Esophagus squamous epithelium (tissue), 5 donors: Measurements from ENCODE around the gene OTUD1. TPM values are rescaled to one million over a fixed set of nuclear protein-coding genes. Genes with fewer than 3 reads are reported as not detected.

Experiments
- DNase-seq: peaks from one replicate; lab custom pipeline; 2025; lab: John Stamatoyannopoulos, UW
- H3K27ac ChIP-seq, 4 donors: fragments of 200-600 bp; sonication (generic); one replicate each; pipeline ENCODE4 v1.5.1; 2016 to 2019; ENCODE audit warnings: mild to moderate bottlenecking in 1 of 4
- H3K27me3 ChIP-seq, 4 donors: fragments of 200-600 bp; sonication (generic); 1 replicate in 3 of 4; 2 replicates in 1 of 4; pipeline versions ENCODE4 v1.5.1 to v1.6.0; 2017 to 2021; ENCODE audit warnings: antibody characterized with exemption in 1 of 4
- H3K36me3 ChIP-seq, 3 donors: fragments of 200-600 bp; sonication (generic); one replicate each; pipeline ENCODE4 v1.5.1; 2016 to 2019
- H3K4me1 ChIP-seq, 3 donors: fragments of 200-600 bp; sonication (generic); one replicate each; pipeline ENCODE4 v1.5.1; 2017 to 2019
- H3K4me3 ChIP-seq, 4 donors: fragments of 200-600 bp; sonication (generic); 1 replicate in 3 of 4; 2 replicates in 1 of 4; pipeline ENCODE4 v1.5.1; 2016 to 2019; ENCODE audit warnings: mild to moderate bottlenecking in 2 of 4, moderate library complexity in 1 of 4
- H3K9me3 ChIP-seq, 3 donors: fragments of 200-600 bp; sonication (generic); one replicate each; pipeline ENCODE4 v1.5.1; 2016 to 2019
- POLR2A ChIP-seq, 4 donors: fragments of 450-650 bp; IDR thresholded peaks; one replicate each; pipeline ENCODE4 v1.6.1; 2017; ENCODE audit warnings: antibody characterized with exemption in 4 of 4, mild to moderate bottlenecking in 4 of 4, moderate library complexity in 3 of 4
- WGBS, 2 donors: methylation state at CpG; one replicate each; pipeline ENCODE4 v1.1.5; 2018; 5-methylcytosine and 5-hydroxymethylcytosine counted together
- intact Hi-C: fragments of 100-400 bp; cut with DNase I; formaldehyde crosslinking; loops from one replicate; pipeline ENCODE4 v1.15.0; 2022
- total RNA-seq, 4 donors: library from RNA; depleted of rRNA; stranded (reverse); fragments of >200 nt; gene quantifications; one replicate each; pipeline ENCODE4 v1.1.0, GENCODE V29; 2016
- TF ChIP-seq, protein P1 (sequence below), 6 experiments: fragments of 450-650 bp in 4 of 6; fragments of 200-600 bp in 2 of 6; sonication (generic) in 2 of 6; IDR thresholded peaks; one replicate each; pipeline ENCODE4 v1.5.1; 2016 to 2019; ENCODE audit warnings: antibody characterized with exemption in 6 of 6, mild to moderate bottlenecking in 4 of 6, moderate library complexity in 4 of 6
- donor health status: DM: yes; HTN: yes; CAD: no.

OTUD1 gene
- total RNA-seq, 4 donors from 2014 or later = 4.3 to 10.1 (median 6.4) TPM

GRCh38 chr10:23435378-23435777, 3.5 kb upstream of the OTUD1 start:
- TF ChIP-seq POLR2A (IDR thresholded peaks at IDR 0.05) = no peak
- TF ChIP-seq, protein P1, sequence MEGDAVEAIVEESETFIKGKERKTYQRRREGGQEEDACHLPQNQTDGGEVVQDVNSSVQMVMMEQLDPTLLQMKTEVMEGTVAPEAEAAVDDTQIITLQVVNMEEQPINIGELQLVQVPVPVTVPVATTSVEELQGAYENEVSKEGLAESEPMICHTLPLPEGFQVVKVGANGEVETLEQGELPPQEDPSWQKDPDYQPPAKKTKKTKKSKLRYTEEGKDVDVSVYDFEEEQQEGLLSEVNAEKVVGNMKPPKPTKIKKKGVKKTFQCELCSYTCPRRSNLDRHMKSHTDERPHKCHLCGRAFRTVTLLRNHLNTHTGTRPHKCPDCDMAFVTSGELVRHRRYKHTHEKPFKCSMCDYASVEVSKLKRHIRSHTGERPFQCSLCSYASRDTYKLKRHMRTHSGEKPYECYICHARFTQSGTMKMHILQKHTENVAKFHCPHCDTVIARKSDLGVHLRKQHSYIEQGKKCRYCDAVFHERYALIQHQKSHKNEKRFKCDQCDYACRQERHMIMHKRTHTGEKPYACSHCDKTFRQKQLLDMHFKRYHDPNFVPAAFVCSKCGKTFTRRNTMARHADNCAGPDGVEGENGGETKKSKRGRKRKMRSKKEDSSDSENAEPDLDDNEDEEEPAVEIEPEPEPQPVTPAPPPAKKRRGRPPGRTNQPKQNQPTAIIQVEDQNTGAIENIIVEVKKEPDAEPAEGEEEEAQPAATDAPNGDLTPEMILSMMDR (IDR thresholded peaks at IDR 0.05) = no peak
- intact Hi-C loops = no loop called here

GRCh38 chr10:23436983-23437382, 1.9 kb upstream of the OTUD1 start:
- Histone ChIP-seq H3K4me1 (peaks cover 7 to 34% (median 9%) of the 10 kb centered on the region in 3 donors), H3K27me3 (no peaks in the 10 kb centered on the region), H3K4me3 (no peak overlapping the region), H3K36me3 (no peaks in the 10 kb centered on the region), H3K9me3 (no peaks in the 10 kb centered on the region), H3K27ac (no peak overlapping the region)
- intact Hi-C loops = no loop called here
- no peak for DNase-seq
- TF ChIP-seq POLR2A (IDR thresholded peaks at IDR 0.05) = no peak
- TF ChIP-seq, protein P1 (IDR thresholded peaks at IDR 0.05) = no peak
- 68 to 83% methylated on average over 4 of the region's 4 CpGs for WGBS, 2 donors

More at GRCh38 chr10:23435378-23435777, 3.5 kb upstream of the OTUD1 start:
- Histone ChIP-seq H3K27ac (no peak overlapping the region), H3K4me3 (no peak overlapping the region), H3K36me3 (no peaks in the 10 kb centered on the region), H3K9me3 (no peaks in the 10 kb centered on the region), H3K27me3 (no peaks in the 10 kb centered on the region), H3K4me1 (peaks cover 0 to 21% (median 5%) of the 10 kb centered on the region in 3 donors)
- WGBS, 2 donors = 86 to 90% methylated on average over 1 of the region's 1 CpG
- no peak for DNase-seq

GRCh38 chr10:23437963-23438546, 820 bp upstream of the OTUD1 start:
- peaks cover 10 to 39% (median 19%) of the 10 kb centered on the region in 3 donors for H3K4me1 ChIP-seq
- peaks cover 0 to 4% (median 0%) of the 10 kb centered on the region in 3 donors for H3K36me3 ChIP-seq
- no peak for TF ChIP-seq POLR2A (IDR thresholded peaks at IDR 0.05)
- TF ChIP-seq, protein P1 (IDR thresholded peaks at IDR 0.05) = no peak
- intact Hi-C loops = no loop called here
- H3K4me3 ChIP-seq = peak overlapping the region; percentile 75 to 98 (median 84)
- no peaks in the 10 kb centered on the region for H3K9me3 ChIP-seq
- H3K27ac ChIP-seq = peak overlapping the region; percentile 86 to 99 (median 96)
- DNase-seq = no peak
- H3K27me3 ChIP-seq = no peaks in the 10 kb centered on the region
- 91 to 98% methylated on average over 20 of the region's 20 CpGs for WGBS, 2 donors

- intact Hi-C loops = no loop called here
- Histone ChIP-seq H3K4me1 (peaks cover 10 to 49% (median 26%) of the 10 kb centered on the region in 3 donors), H3K27me3 (no peaks in the 10 kb centered on the region), H3K9me3 (no peaks in the 10 kb centered on the region), H3K4me3 (peak overlapping the region; percentile 75 to 98 (median 84)), H3K27ac (peak overlapping the region; percentile 93 to 99 (median 96)), H3K36me3 (peaks cover 0 to 15% (median 0%) of the 10 kb centered on the region in 3 donors)
- DNase-seq = no peak
- WGBS, 2 donors = 0% methylated on average over 1 to 3 of the region's 80 CpGs
- TF ChIP-seq POLR2A (IDR thresholded peaks at IDR 0.05) = no peak
- TF ChIP-seq, protein P1 (IDR thresholded peaks at IDR 0.05) = no peak
These were observed 631 bp downstream of the OTUD1 start for GRCh38 chr10:23439452-23439960.
